ENCODE measurements around the gene SUMO3.

The SUMO3 gene

DNA sequence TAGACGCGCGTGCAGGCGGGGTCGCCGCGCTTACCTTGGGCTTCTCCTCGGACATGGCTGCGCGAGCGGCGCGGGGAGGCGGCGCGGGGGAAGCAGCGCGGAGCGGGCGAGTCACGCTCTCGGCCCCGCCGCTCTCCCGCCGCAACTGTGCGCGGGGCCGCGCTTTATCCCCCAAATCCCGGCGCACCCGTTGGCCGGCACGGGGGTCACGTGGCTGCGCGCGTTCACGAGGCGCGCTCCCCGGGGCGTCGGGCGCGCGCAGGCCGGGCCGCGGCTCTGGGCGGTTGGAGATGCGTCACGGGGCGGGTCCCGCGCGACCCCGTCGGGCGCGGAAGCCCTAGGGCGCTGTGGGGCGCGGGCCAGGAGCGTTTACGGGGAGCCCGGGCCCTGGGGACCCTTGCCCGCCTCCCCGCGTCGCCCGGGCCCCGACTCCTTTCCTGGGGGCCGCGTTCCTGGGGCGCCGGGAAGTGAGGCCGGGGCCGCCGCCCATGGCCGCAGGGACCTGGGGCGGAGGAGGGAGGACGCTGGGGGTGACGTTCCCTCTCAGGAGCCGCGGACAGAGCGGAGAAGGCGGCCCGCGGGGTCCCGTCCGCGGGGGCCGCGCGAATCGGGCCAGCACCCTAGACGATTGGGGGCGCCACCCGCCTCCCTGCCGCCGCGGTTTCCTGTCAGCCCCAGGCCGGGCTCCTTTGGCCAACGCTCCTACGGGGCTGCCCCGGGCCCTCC lies at the start of gene SUMO3:
TSS of gene SUMO3 (minus strand) at position 149 of the 726 bp plus-strand sequence. CDS start at position 55, 94 bp downstream.
- peak; percentile 46 for DNase-seq

DNA sequence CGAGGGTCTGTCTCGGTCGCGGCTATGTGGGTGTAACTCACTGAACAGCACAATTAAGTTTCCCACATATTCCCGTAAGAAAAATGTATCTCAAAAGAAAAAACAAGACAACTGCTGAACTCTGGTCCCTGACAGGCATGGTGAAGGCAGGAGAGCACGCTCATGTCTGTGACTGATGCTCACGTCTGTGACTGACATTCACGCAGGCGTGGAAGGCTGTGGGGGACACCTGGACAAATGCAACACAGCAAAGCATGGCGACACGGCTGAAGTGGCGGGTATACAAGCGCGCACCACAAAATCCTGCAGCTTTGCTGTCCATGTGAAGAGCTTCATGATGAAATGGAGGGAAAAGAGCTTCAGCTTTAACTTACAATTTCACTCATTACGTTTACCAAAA lies 49.6 kb upstream of the SUMO3 start:
- DNase-seq = no peak

DNA sequence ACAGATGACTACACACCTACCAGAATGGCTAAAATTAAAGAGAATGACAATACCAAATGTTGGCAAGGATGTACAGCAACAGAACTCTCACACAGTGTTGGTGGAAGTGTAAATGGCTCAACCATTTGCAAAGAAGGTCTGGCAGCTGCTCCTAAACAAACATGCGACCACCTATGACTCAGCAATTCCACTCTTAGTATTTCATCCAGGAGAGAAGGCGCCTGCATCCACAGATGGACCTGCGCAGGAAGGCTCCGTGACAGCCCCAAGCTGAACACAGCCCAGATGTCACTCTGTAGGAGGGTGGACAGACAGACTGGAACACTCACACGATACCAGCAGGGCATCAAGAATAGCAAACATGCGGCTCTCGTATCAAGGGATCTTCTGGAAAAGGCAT lies 48.9 kb upstream of the SUMO3 start:
- no peak for DNase-seq

DNA sequence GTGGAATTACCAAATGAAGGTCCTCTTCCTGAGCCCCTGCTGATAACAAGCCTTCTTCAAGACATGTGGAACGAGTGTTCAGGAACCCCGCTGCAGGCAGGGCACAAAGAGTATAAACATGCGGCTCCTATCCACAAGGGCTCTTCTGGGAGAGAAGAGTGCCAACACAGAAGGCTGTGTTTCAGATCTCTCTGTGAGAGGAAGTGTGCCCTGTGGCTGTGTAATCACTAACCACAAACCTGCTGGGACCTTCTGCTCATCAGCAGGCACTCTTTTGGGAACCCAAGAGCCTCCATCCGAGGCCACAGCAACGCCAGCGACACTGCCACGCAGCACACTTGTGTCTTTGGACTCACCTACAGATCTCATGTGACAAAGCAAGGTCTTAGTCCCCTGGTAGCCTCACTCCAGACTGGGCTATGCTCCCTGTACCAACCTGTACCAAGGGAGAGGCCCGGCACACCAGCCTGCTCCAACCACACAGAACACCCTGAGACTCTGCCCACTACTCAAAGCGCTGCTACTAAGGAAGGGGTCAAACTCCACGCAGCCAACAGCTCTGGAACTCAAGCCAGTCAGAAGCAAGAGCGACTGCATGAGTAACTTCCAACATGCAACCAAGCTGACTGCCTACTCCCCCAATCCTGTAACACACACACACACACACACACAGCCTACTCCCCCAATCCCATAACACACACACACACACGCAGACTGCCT lies 47.9 kb upstream of the SUMO3 start:
- no peak for DNase-seq

DNA sequence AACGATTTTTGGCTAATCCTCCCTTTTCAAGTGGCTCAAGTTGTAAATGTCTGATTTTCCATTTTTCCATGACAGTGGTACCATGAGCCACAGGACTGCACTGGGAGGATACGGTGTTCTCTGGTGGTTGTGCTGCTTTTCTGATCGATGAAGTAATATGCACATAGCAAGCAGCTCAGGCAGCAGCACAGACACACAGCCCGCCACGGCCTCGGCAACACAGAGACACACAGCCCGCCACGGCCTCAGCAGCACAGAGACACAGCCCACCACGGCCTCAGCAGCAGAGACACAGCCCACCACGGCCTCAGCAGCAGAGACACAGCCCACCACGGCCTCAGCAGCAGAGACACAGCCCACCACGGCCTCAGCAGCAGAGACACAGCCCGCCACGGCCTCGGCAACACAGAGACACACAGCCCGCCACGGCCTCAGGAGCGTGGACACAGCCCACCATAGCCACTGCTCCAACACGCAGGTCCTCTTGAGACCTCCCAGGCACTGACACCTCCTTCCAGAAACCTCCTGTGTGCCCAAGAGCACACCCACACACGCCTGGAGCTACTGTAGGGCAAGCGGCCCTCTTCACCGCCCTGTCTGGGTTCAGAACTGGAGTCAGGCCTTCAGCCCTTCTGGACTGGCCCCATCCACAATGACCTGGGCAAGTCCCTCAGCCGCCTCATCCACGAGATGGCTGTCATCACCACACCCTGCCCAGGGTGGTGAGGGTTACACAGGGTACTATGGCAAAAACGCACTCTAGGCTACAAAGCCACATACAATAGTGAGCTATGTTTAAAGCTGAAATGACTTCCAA lies 45.2 kb upstream of the SUMO3 start:
- DNase-seq = no peak

DNA sequence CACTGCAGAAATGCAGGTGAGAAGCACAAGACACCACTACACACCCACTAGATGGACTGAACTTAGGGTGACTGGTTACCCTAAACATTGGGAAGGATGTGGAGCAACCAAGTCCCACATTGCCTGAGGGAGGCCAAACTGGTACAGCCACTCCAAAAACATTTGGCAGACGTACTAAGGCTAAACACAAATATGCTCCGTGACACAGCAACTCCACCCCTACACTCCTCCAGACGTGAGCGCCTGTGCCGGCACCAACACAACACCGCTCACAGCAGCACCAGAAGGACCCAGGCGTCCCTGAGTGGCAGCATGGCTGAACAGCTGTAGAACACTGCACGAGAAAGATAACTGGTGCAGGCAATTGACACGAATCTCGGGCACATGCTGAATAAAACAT lies 40.9 kb upstream of the SUMO3 start:
- DNase-seq = no peak

DNA sequence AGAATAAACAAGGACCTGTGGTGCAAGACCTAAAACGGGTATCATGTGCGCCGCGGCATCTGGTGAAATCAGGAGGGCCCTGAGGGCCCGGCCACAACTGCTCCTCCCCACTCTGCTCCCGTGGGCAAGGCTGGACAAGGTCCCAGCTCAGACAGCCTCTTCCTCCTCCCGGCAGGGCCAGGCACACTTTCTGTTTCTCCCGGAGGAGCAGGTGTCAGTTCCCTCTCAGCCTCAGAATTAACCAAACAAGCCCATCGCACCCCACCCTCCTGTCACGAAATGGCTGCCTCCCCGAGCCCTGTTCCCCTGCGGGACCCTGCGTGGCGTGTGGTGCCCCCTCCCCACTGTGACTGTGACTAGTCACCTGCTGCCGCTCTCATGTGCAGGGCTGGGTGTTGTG lies 40.4 kb upstream of the SUMO3 start:
- no peak for DNase-seq

DNA sequence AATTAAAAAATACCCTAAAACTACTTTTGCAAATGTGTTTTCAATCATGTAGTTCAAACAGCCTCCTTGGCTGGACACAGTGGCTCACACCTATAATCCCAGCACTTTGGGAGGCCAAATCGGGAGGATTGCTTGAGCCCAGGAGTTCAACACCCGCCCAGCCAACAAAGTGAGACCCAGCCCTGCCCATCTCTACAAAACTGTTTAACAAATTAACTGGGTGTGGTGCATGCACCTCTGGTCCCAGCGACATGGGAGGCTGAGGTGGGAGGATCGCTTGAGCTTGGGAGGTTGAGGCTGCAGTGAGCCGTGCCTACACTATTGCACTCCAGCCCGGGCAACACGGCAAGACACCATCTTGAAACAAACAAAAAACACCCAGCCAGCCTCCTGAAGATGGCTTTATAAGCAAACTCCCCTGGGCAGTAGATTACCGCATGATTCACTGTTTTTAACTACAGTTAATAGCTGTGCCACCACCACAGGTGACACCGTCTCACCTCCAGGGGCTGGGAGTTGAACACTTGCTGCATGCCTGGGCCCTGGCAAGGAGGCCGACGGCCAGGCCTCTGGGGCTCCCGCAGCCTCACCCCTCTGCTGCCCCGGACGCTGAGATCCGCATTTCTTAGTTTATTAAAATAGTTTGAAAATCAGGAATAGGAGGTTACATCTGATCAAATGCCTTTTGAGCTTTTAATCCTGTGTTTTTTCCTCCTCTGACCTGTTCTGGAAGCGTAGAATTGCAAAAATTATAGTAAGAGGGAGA lies 39.4 kb upstream of the SUMO3 start:
- no peak for DNase-seq

DNA sequence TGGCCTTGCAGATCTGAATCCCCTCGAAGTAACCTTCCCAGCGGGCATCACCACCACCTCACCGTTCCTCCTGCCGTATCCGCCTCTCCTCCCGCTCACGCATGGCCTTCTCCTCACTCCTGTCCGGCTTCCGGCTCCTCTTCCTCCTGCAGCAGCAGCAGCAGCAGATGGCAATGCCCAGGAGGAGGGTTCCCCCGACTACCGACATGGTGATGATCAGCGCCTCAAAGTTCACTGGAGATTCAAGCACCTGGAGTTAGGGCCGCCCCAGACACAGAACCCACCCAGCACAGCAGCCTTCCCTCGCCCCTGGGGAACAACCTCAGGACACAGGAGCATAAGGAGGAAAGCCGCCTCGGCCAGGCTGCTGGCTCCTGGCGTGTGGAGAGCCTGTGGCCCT lies 38.3 kb upstream of the SUMO3 start:
- no peak for DNase-seq

DNA sequence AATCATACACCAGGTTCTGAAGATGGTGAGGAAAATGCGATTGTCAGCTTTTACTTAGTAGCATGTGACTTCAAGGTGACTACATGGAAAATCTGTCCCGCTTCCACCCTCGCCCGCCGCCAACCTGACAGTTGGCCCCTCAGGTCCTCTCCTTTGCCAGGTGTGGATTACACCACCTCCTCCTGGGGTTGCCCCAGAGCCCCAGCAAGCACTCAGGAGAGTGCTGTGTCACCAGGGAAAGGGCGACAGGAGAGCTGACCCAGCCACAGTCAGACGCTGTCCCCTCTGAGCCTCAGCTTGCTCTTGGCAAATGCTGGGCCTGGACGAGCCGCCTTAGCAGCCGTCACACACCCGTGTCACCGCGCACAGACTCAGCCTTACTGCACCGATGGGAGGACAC lies 37.7 kb upstream of the SUMO3 start:
- DNase-seq = no peak

DNA sequence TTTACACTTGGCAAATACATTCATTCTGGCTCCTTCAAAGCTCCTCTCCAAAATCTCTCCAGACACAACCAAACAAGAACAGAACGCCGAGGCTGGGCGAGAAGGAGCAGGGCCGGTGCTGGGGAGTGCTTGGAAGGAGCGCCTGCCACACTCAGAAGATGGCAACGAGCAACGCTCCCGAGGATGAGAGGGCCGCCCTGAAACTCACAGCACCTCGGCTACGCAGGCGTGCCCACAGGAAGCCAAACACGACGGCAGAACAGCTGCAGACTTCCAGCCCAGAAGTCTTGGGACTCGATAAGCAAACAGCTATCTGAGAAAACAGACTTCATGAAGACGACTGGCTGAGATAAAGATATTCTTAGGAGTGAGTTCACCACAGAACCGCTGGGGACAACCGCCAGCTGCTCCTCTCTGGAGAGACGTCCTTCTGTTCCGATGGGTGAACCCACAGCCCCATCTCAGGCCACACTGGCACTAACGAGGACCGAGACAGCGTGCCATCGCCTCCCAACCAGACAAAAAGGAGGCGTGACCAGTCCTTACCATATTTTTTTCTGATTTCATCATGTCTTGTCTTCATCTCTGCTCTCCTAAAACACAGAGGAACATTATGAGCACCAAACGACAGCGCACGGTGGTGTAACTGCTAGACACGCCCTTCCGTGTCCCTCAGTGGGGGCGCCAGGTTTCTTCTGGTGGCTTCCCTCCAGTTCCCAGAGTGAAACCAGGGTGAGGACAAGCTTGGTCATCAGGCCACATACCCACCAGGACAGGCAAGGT lies 37.0 kb upstream of the SUMO3 start:
- DNase-seq = no peak

DNA sequence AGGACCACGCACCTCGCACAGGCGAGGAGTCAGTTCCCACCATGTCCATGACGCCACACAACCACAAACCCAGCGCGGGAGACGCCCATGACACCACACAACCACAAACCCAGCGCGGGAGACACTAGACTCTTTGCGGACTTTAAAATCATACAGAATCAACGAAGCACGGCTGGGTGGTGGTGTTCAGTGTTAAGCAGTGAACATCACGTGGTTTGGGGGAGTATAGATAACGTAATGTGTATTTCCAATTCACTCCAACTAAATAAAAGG lies 36.5 kb upstream of the SUMO3 start:
- no peak for DNase-seq

DNA sequence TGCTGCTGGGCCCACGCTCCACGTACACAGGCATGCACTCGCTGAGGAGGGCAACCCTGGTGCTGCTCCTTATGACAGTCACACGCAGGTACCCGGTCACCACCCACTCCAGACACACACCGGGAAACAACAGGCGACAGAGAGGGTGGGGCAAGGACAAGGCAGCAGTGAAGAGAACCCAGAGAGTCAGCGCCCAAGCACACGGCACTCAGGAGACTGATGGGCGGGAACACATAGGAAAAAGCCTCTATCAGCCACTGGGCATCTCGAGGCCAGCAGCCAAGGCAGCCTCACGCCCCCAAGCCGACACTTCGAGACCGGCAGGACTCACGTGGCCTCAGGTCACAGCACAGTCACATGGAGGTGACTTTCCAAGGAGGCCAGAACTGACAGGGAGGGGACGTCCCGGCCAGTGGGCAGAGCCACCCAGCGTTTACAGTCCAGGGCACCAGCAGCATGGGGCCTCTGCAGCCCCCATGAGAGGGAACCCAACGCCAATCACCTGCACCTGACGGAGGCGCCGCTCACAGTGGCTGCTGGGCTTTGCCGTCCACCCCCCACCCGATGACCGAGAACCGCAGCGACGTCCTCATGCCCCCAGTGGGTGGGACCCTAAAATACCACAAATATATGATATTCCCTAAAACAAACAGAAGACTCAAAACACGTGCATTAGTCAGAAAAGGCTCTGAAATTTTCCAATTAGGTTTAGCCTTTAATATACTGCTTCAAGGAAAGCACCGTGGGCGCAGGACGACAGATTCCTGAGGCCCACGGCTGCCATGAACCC lies 35.9 kb upstream of the SUMO3 start:
- no peak for DNase-seq

DNA sequence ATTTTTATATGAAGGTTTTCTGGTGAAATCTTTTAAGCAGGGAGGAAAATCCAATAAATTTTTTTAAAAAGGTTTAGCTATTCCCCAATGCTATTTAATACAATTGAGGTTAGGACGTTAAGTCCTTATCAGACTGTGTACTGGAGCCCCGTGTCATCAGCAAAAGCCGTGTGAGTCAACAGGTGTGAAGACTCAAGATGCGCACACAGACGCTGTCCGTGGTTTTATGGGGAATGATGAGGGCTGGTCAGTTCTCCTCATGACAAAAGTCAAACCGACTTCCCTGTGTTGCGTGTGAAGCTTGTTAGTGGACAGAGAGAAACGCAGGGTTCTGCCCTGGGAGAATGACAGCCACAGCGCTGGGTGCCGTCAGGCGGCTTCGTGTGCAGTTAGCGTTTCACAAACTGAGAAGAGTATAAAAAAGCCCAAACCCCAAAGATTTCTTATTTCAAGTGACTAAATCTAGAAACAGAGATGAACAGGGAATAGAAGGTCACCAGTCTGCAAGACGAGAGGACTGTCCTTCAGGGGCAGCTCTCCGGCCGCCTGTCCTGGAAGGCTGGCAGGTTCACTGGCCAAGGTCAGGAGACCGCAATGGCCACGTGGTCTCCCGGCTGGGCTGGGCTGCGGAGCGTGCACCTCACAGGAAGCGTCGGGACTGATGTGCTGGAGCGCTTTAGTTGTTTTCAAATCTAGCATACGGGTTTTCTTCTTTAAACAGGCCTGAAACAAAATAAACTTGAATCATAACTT lies 33.2 kb upstream of the SUMO3 start:
- no peak for DNase-seq

DNA sequence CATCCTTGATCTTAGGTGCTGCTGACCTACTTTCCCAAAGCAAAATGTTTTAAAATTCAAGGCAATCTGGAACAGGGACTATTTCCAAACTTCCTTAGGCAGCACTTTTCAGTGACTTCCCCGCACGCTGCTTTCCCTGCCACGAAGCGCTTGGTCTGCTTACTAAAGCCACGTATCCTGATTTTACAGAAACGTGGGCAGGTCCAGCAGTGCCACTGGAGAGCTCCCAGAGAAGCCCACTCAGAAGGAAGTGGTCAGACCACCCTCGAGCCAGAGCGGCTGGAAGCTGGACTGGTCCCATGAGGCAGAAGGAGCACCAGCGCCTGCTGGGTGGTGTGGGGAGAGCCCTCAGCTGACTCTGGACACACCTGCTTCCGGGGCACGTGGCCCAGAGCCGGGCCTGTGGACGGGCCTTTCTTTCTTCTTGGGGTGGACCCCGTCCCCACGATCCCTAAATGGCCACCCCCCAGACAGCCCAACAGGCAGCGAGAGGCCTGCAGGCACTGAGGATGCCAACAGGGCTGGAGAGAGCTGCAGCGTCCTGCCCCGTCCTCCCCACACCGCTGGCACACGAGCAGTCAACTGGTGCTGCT lies 32.4 kb upstream of the SUMO3 start:
- no peak for DNase-seq

DNA sequence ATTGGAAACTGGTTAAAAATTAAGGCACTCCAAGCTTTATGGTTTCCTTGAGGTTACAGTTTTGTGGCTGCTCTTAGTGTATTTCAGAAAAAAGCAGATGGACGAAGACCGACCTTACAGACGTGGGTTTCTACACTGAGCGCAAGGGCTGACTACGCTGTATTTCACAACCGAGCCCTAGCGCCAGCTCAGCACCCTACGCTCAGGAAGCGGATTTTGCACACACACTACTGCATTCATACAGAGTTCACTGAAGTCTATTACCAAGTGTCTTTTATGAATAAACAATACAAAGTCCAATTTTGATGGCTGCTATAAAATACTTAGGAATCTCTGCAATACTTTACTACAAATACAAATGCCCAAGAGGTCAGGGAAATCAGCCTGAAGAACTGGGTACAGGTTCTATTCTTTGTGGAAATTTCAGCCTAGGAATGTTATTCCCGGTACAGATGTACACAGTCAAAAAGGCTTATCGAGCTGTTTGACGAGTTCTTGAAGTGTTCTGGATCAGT lies 31.8 kb upstream of the SUMO3 start:
- no peak for DNase-seq

DNA sequence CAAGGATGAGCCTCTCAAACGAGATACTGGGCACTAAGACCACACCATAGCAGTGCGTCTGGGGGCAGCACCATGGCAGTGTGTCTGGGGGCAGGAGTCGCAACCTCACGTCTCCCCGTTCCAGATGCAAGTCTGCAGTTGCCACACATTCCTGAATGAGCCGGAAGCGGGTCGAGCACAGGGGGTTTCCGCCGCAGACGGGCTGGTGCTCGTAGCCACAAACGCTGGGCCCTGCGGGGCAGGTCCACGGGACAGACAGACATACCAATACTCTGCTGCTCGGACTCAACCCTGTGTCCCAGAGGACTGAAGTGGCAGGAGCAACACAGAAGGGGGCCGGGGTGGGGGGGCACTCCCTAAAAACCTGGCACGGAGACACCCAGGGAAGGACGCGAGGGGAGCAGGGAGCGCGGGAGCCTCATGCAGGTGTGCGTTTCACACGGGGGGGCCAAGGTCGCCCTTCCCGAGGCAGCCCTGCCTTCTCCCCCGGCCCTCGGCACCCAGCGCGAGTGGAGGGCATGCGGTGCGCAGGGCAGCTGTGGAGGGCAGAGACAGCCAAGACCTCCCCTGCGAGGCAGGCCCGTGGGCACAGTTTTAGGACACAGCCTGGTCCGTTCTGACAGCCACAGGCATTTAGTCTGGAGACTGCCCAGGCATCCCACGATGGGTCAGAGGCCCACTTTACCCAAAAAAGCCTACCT lies 31.1 kb upstream of the SUMO3 start:
- DNase-seq = no peak

DNA sequence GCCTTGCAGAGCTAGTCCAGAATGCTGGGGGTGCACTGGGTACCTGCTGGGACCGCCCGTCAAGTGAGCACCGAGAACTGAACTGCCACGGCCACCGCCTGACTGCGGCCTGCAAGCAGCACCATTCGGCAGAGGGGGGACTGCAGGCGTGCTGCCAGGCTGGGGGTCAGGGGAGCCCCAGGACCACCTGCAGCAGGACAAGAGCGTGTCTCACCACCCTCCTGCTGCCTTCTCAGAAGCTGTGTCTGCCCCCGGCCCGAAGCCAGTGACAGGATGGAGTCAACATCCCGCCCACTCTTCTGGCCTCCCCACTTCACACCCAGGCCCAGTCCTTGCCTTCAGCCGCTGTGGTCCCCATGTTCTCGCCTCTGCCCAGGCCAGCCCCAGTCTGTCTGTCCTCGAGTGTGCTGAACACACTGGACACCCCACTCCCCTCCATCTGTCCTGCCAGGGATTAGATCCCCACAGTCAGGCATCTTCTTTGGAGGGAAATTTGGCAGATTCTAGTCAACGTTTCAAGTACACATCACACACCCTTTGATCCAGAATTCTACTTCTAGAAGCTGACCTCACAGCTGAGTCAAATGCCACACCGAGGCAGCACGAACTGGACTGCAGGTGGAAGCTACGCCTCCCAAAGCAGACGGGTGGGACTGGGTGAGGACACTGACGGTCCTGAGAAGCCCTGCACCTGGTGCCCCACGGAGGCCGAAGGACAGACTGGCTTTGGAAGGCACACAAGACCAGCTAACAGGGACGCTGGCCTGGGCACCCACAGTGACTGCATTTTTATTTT lies 29.6 kb upstream of the SUMO3 start:
- no peak for DNase-seq
